Smooth muscle cell (in vitro differentiated cells): ENCODE measurements around the gene APOL5. TPM values are rescaled to one million over a fixed set of nuclear protein-coding genes. Genes with fewer than 3 reads are reported as not detected.

Experiments used
- DNase-seq: peaks from one replicate; lab custom pipeline; 2025; ENCODE audit not compliant: unreplicated experiment; lab: John Stamatoyannopoulos, UW
- H2AFZ ChIP-seq: fragments of 200-600 bp; sonication (generic); 2 replicates; pipeline ENCODE4 v1.6.0; 2016; ENCODE audit warnings: antibody characterized with exemption, low read depth, mild to moderate bottlenecking
- H3F3A ChIP-seq: fragments of 200-600 bp; sonication (generic); 2 replicates; pipeline ENCODE4 v1.6.0; 2017; ENCODE audit warnings: antibody characterized with exemption, low read depth
- H3K27ac ChIP-seq: fragments of 200-600 bp; sonication (generic); 2 replicates; pipeline ENCODE4 v1.5.1; 2016; ENCODE audit warnings: low read depth, mild to moderate bottlenecking
- H3K27me3 ChIP-seq: fragments of 200-600 bp; sonication (generic); 2 replicates; pipeline ENCODE4 v1.6.1; 2016; ENCODE audit warnings: low read depth, mild to moderate bottlenecking
- H3K36me3 ChIP-seq: fragments of 200-600 bp; sonication (generic); 2 replicates; pipeline ENCODE4 v1.5.1; 2016; ENCODE audit warnings: low read depth
- H3K4me1 ChIP-seq: fragments of 200-600 bp; sonication (generic); 2 replicates; pipeline ENCODE4 v1.5.1; 2016; ENCODE audit warnings: low read depth
- H3K4me2 ChIP-seq: fragments of 200-600 bp; sonication (generic); 2 replicates; pipeline ENCODE4 v1.6.0; 2016; ENCODE audit warnings: mild to moderate bottlenecking
- H3K4me3 ChIP-seq: fragments of 200-600 bp; sonication (generic); 2 replicates; pipeline ENCODE4 v1.5.1; 2016; ENCODE audit warnings: mild to moderate bottlenecking
- H3K79me2 ChIP-seq: fragments of 200-600 bp; sonication (generic); 2 replicates; pipeline ENCODE4 v1.6.0; 2016; ENCODE audit warnings: low read depth, mild to moderate bottlenecking
- H3K9ac ChIP-seq: fragments of 200-600 bp; sonication (generic); 2 replicates; pipeline ENCODE4 v1.6.0; 2016; ENCODE audit warnings: low read depth
- H3K9me3 ChIP-seq: fragments of 200-600 bp; sonication (generic); replicated peaks from 2 replicates; pipeline ENCODE4 v1.5.1; 2016; ENCODE audit warnings: low read depth
- H4K20me1 ChIP-seq: fragments of 200-600 bp; sonication (generic); 2 replicates; pipeline ENCODE4 v1.6.0; 2016; ENCODE audit warnings: low read depth
- CTCF ChIP-seq: fragments of 200-600 bp; sonication (generic); IDR thresholded peaks from 2 replicates; pipeline ENCODE4 v1.5.1; 2017; ENCODE audit warnings: borderline replicate concordance, mild to moderate bottlenecking, antibody characterized with exemption; ENCODE audit not compliant: insufficient read depth, poor library complexity, severe bottlenecking
- WGBS: methylation state at CpG from one replicate; pipeline ENCODE4 v1.1.7; 2016; ENCODE audit warnings: low lambda C conversion rate; 5-methylcytosine and 5-hydroxymethylcytosine counted together
- polyA plus RNA-seq: library from polyadenylated mRNA; unstranded; fragments of >200 nt; fragmentation: Nextera tagmentation; extraction: Ambion mirVana; gene quantifications from 2 replicates; pipeline ENCODE4 v1.2.1, GENCODE V29; 2016
- total RNA-seq: library from RNA; depleted of rRNA; stranded (reverse); fragments of >200 nt; gene quantifications from 2 replicates; pipeline ENCODE4 v1.2.3, GENCODE V29; 2014

Gene APOL5
- total and polyA plus RNA-seq, 2 experiments from 2014 or later, result not detected

GRCh38 chr22:35687461-35687860 lies 30.2 kb upstream of the APOL5 start:
- Histone ChIP-seq H3K4me1 (no peaks in the 10 kb centered on the region), H2AFZ (no peak overlapping the region), H3K79me2 (no peaks in the 10 kb centered on the region), H3K36me3 (no peaks in the 10 kb centered on the region), H3K27me3 (no peaks in the 10 kb centered on the region), H4K20me1 (no peaks in the 10 kb centered on the region), H3K9ac (no peak overlapping the region), H3K27ac (no peak overlapping the region), H3K4me3 (no peak overlapping the region), H3F3A (no peaks in the 10 kb centered on the region), H3K4me2 (no peak overlapping the region), H3K9me3 (no peaks in the 10 kb centered on the region)
- DNase-seq, result no peak
- no peak for TF ChIP-seq CTCF
- WGBS, result 91% methylated on average over 6 of the region's 6 CpGs

GRCh38 chr22:35688913-35689675 lies 28.6 kb upstream of the APOL5 start:
- no peak overlapping the region for H3K4me2 ChIP-seq
- H3K79me2 ChIP-seq, result no peaks in the 10 kb centered on the region
- H3K9me3 ChIP-seq, result no peaks in the 10 kb centered on the region
- no peak overlapping the region for H2AFZ ChIP-seq
- no peak overlapping the region for H3K4me3 ChIP-seq
- H3K36me3 ChIP-seq, result no peaks in the 10 kb centered on the region
- no peaks in the 10 kb centered on the region for H3K27me3 ChIP-seq
- DNase-seq, result no peak
- H3K4me1 ChIP-seq, result no peaks in the 10 kb centered on the region
- no peaks in the 10 kb centered on the region for H3F3A ChIP-seq
- TF ChIP-seq CTCF, result no peak
- H3K9ac ChIP-seq, result no peak overlapping the region
- H3K27ac ChIP-seq, result peak overlapping the region; percentile 14
- no peaks in the 10 kb centered on the region for H4K20me1 ChIP-seq
- 54% methylated on average over 10 of the region's 10 CpGs for WGBS

GRCh38 chr22:35690001-35690400 lies 27.7 kb upstream of the APOL5 start:
- Histone ChIP-seq H3F3A (no peaks in the 10 kb centered on the region), H2AFZ (no peak overlapping the region), H3K9ac (no peak overlapping the region), H3K4me2 (no peak overlapping the region), H3K4me3 (no peak overlapping the region), H3K27me3 (no peaks in the 10 kb centered on the region), H3K4me1 (no peaks in the 10 kb centered on the region), H4K20me1 (no peaks in the 10 kb centered on the region), H3K36me3 (no peaks in the 10 kb centered on the region), H3K9me3 (no peaks in the 10 kb centered on the region), H3K79me2 (no peaks in the 10 kb centered on the region), H3K27ac (no peak overlapping the region)
- no peak for TF ChIP-seq CTCF
- WGBS, result 84% methylated on average over 1 of the region's 1 CpG
- no peak for DNase-seq

- DNase-seq, result no peak
- no peak for TF ChIP-seq CTCF
- Histone ChIP-seq H3K79me2 (no peaks in the 10 kb centered on the region), H4K20me1 (no peaks in the 10 kb centered on the region), H3K9me3 (no peaks in the 10 kb centered on the region), H3K4me1 (no peaks in the 10 kb centered on the region), H3K27me3 (no peaks in the 10 kb centered on the region), H3K36me3 (no peaks in the 10 kb centered on the region), H2AFZ (no peak overlapping the region), H3F3A (no peaks in the 10 kb centered on the region), H3K4me2 (no peak overlapping the region), H3K4me3 (no peak overlapping the region), H3K27ac (no peak overlapping the region), H3K9ac (no peak overlapping the region)
- WGBS, result 91% methylated on average over 12 of the region's 13 CpGs
These were observed 22.5 kb upstream of the APOL5 start for GRCh38 chr22:35695202-35695601.
